Tibial nerve (tissue), 4 donors: ENCODE measurements around the gene SHC2. TPM values are rescaled to one million over a fixed set of nuclear protein-coding genes. Genes with fewer than 3 reads are reported as not detected.

ENCODE experiments used
- DNase-seq, 2 donors: peaks; one replicate each; pipeline ENCODE4 v3.0.0-alpha.2; 2019; ENCODE audit warnings: low spot score in 2 of 2
- H3K27ac ChIP-seq, 4 donors: fragments of 200-600 bp; sonication (generic) in 3 of 4; one replicate each; pipeline ENCODE4 v1.5.1; 2017 to 2019; ENCODE audit warnings: mild to moderate bottlenecking in 1 of 4
- H3K27me3 ChIP-seq, 2 donors: fragments of 200-600 bp; sonication (generic) in 1 of 2; one replicate each; pipeline versions ENCODE4 v1.5.1 to v1.6.0; 2017 to 2019
- H3K36me3 ChIP-seq, 3 donors: fragments of 200-600 bp; sonication (generic); one replicate each; pipeline ENCODE4 v1.5.1; 2018 to 2019
- H3K4me1 ChIP-seq, 4 donors: fragments of 200-600 bp; sonication (generic) in 3 of 4; one replicate each; pipeline ENCODE4 v1.5.1; 2017 to 2019
- H3K4me3 ChIP-seq, 4 donors: fragments of 200-600 bp; sonication (generic) in 3 of 4; one replicate each; pipeline ENCODE4 v1.5.1; 2017 to 2019; ENCODE audit warnings: mild to moderate bottlenecking in 1 of 4, moderate library complexity in 1 of 4
- H3K9me3 ChIP-seq, 4 donors: fragments of 200-600 bp; sonication (generic) in 3 of 4; one replicate each; pipeline ENCODE4 v1.5.1; 2017 to 2019
- CTCF ChIP-seq, 5 experiments: fragments of 200-600 bp in 3 of 5; fragments of 450-650 bp in 2 of 5; sonication (generic) in 3 of 5; IDR thresholded peaks; one replicate each; pipeline ENCODE4 v1.5.1; 2016 to 2019; ENCODE audit warnings: antibody characterized with exemption in 5 of 5, mild to moderate bottlenecking in 3 of 5, moderate library complexity in 2 of 5
- EP300 ChIP-seq, 2 donors: sonication (generic); formaldehyde crosslinking; IDR thresholded peaks; one replicate each; pipeline ENCODE4 v1.6.1; 2017; ENCODE audit warnings: antibody characterized with exemption in 2 of 2, mild to moderate bottlenecking in 1 of 2
- POLR2A ChIP-seq, 2 donors: fragments of 450-650 bp; IDR thresholded peaks; one replicate each; pipeline ENCODE4 v1.6.1; 2017; ENCODE audit warnings: antibody characterized with exemption in 2 of 2, mild to moderate bottlenecking in 2 of 2, moderate library complexity in 2 of 2
- WGBS, 2 donors: methylation state at CpG; one replicate each; pipeline ENCODE4 v1.1.5; 2018; 5-methylcytosine and 5-hydroxymethylcytosine counted together
- total RNA-seq, 4 donors: library from RNA; depleted of rRNA; stranded (reverse); fragments of >200 nt; gene quantifications; one replicate each; pipeline ENCODE4 v1.1.0, GENCODE V29; 2016

The SHC2 gene
- total RNA-seq, 4 donors from 2014 or later = 13.5 to 41.1 (median 22.9) TPM

DNA sequence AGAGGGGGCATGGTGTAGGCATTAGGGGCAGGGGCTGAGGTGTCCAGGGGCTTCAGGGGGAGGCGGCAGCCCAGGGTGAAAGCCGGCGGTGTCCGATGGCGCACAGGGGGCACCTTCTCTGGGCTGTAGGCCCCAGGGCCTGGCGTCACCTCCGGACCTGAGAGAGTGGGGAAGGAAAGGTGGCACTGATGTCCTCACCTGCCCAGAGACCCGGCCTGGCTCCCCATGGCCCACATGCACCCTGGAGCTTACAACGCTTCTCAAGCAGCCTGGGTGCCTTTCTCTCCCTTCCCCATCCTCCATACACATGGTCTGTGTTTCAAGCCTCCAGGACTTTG lies 3.3 kb upstream of the SHC2 start:
- no peak for TF ChIP-seq POLR2A (IDR thresholded peaks at IDR 0.05)
- TF ChIP-seq CTCF (IDR thresholded peaks at IDR 0.05) = no peak
- TF ChIP-seq EP300 (IDR thresholded peaks at IDR 0.05) = no peak
- Histone ChIP-seq H3K9me3 (no peaks in the 10 kb centered on the region), H3K27me3 (peaks cover 2 to 37% of the 10 kb centered on the region in 2 donors), H3K36me3 (no peaks in the 10 kb centered on the region), H3K27ac (no peak overlapping the region), H3K4me3 (no peak overlapping the region), H3K4me1 (peaks cover 0 to 24% (median 7%) of the 10 kb centered on the region in 4 donors)
- no peak for DNase-seq
- WGBS, 2 donors = 94% methylated on average over 3 to 9 of the region's 9 CpGs

GRCh38 chr19:463483-464207 lies 2.8 kb upstream of the SHC2 start:
- Histone ChIP-seq H3K27ac (no peak overlapping the region), H3K36me3 (no peaks in the 10 kb centered on the region), H3K27me3 (peaks cover 2 to 40% of the 10 kb centered on the region in 2 donors), H3K4me3 (no peak overlapping the region), H3K9me3 (no peaks in the 10 kb centered on the region), H3K4me1 (peaks cover 0 to 24% (median 7%) of the 10 kb centered on the region in 4 donors)
- WGBS, 2 donors = 76 to 83% methylated on average over 10 to 17 of the region's 35 CpGs
- no peak for TF ChIP-seq EP300 (IDR thresholded peaks at IDR 0.05)
- DNase-seq = no peak

DNA sequence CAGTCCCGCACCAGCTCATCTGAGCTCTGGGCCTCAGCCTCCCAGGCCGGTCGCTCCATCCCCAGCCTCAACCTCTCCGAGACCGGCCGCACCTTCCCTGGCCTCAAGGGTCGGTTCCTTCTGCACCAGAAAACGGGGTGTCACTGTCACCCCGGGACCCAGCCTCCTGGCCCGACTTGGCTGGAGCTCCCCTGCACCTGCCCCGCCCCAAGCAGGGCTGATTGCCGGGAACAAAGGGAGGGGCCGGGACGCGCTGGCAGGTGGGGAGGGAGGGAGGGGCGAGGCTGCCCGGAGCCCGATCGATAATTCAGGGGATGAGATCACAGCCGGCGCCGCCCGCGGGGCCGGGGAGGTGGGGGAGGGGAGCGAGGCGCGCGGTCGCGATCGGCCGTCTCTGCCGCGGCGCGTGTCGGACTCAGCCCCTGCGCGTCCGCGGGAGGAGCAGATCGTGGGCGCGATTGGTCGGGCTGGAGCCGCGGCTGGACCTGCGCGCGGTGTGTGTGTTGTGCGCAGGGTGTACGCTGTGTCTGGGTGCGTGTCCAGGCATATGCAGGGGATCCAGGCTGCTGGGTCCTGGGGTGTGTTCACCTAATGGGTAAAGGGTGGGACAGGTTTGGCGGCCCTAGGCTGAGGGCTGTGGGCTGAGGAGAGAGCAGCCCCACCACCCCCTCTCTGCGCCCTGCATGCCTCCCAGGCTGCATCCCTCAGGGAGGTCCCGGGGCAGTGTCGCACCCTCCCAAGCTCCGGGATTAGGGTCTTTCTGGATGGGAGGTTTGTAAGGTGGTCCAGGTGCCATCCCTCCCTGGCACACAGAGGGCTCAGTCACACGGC lies 1.1 kb upstream of the SHC2 start:
- no peaks in the 10 kb centered on the region for H3K36me3 ChIP-seq
- TF ChIP-seq POLR2A (IDR thresholded peaks at IDR 0.05) (no peak), EP300 (IDR thresholded peaks at IDR 0.05) (no peak), CTCF (IDR thresholded peaks at IDR 0.05) (no peak)
- H3K27ac ChIP-seq = peak overlapping the region in 1 of 4 donors; percentile 26
- H3K4me1 ChIP-seq = peaks cover 0 to 24% (median 7%) of the 10 kb centered on the region in 4 donors
- H3K4me3 ChIP-seq = peak overlapping the region; percentile 7 to 74 (median 20)
- peaks cover 2 to 41% of the 10 kb centered on the region in 2 donors for H3K27me3 ChIP-seq
- H3K9me3 ChIP-seq = no peaks in the 10 kb centered on the region
- no peak for DNase-seq
- 20% methylated on average over 7 to 17 of the region's 60 CpGs for WGBS, 2 donors

- Histone ChIP-seq H3K27ac (peak overlapping the region; percentile 50 to 86 (median 64)), H3K36me3 (no peaks in the 10 kb centered on the region), H3K9me3 (no peaks in the 10 kb centered on the region), H3K4me1 (peaks cover 0 to 24% (median 7%) of the 10 kb centered on the region in 4 donors), H3K27me3 (peaks cover 2 to 41% of the 10 kb centered on the region in 2 donors), H3K4me3 (peak overlapping the region; percentile 50 to 74 (median 56))
- peak; percentile 31 to 43 for DNase-seq
- no peak for TF ChIP-seq CTCF (IDR thresholded peaks at IDR 0.05)
- TF ChIP-seq POLR2A (IDR thresholded peaks at IDR 0.05) = peak in 1 of 2 donors; percentile 42
- peak in 1 of 2 donors; percentile 49 for TF ChIP-seq EP300 (IDR thresholded peaks at IDR 0.05)
- WGBS, 2 donors = 3 to 5% methylated on average over 25 to 44 of the region's 66 CpGs
Measured at GRCh38 chr19:459724-460511, 915 bp downstream of the SHC2 start.
